Measurements from ENCODE around the gene SUCO.

DNA sequence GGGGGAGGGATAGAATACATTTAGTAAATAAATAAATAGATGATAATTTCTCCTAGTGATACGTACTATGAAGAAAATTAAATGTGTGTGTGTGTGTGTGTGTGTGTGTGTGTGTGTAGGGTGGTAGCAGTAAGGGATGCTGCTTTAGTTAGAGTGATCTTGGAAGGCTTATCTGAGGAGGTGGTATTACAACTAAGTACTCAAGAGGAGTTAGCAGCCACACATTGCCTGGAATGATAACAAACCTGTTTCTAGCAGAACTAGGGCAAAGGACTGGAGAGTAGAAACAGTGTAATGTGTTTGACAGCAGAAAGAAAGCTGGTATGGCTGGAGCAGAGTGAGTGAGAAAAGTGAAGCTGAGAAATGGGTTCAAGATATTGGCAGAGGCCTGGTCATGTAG is 67.7 kb downstream of the SUCO start:
- TF ChIP-seq, protein P1, sequence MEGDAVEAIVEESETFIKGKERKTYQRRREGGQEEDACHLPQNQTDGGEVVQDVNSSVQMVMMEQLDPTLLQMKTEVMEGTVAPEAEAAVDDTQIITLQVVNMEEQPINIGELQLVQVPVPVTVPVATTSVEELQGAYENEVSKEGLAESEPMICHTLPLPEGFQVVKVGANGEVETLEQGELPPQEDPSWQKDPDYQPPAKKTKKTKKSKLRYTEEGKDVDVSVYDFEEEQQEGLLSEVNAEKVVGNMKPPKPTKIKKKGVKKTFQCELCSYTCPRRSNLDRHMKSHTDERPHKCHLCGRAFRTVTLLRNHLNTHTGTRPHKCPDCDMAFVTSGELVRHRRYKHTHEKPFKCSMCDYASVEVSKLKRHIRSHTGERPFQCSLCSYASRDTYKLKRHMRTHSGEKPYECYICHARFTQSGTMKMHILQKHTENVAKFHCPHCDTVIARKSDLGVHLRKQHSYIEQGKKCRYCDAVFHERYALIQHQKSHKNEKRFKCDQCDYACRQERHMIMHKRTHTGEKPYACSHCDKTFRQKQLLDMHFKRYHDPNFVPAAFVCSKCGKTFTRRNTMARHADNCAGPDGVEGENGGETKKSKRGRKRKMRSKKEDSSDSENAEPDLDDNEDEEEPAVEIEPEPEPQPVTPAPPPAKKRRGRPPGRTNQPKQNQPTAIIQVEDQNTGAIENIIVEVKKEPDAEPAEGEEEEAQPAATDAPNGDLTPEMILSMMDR (IDR thresholded peaks at IDR 0.05), result no peak
- no peak for TF ChIP-seq POLR2A (IDR thresholded peaks at IDR 0.05)
